ENCODE results near the gene C2CD4D. TPM values are rescaled to one million over a fixed set of nuclear protein-coding genes. Genes with fewer than 3 reads are reported as not detected.

C2CD4D gene
- total and polyA plus RNA-seq, 2 of the 13 experiments (the other 11 are each of a cell fraction or from before 2014, with no cell fraction given) = not detected

- H3K79me2 ChIP-seq (ENCODE audit: insufficient read depth, low read length) = no peaks in the 10 kb centered on the region
- ATAC-seq (no peak), DNase-seq (ENCODE audit: low spot score) (no peak), FAIRE-seq (no peak)
- no peak overlapping the region for H3K9ac ChIP-seq (ENCODE audit: insufficient read depth, low read depth, low read length)
- no peak overlapping the region for H2AFZ ChIP-seq (ENCODE audit: low read length)
- H3K4me3 ChIP-seq (replicated peaks in 1 of 3; ENCODE audit: insufficient read depth in 1 of 3, low read depth in 2 of 3, low read length in 3 of 3) = no peak overlapping the region
- H3K4me1 ChIP-seq (ENCODE audit: insufficient read depth, low read length) = peaks cover 5% of the 10 kb centered on the region
- intact Hi-C loops (cut with micrococcal nuclease; ENCODE audit: unreplicated experiment) (no loop called here), in situ Hi-C loops (cut with HindIII; ENCODE audit: extremely low pct_ligation_motif_present, low pct_unique_long_range_greater_than_20kb) (no loop called here)
- ChIA-PET POLR2A (no interaction called here), CTCF (ENCODE audit: low intra/inter-chr PET ratio, low total read pairs) (no interaction called here)
- no peak overlapping the region for H3K27ac ChIP-seq (ENCODE audit: extremely low read length, insufficient read depth, low read length)
- H3K9me3 ChIP-seq (ENCODE audit: low read length) = no peaks in the 10 kb centered on the region
- no TSS peak for BruUV-seq (replicated peaks)
- no peaks in the 10 kb centered on the region for H4K20me1 ChIP-seq (ENCODE audit: insufficient read depth, low read length)
- no peaks in the 10 kb centered on the region for H3K27me3 ChIP-seq (ENCODE audit: control insufficient read depth in 1 of 2, insufficient read depth in 2 of 2, low read length in 2 of 2)
- H3K4me2 ChIP-seq (ENCODE audit: low read depth, low read length) = no peak overlapping the region
- 89% methylated on average over 9 of the region's 9 CpGs for WGBS (ENCODE audit: low lambda C conversion rate)
- no peak for TF ChIP-seq TGIF2 (CRISPR knock-in tag; IDR thresholded peaks at IDR 0.05)
- TF ChIP-seq BCL3 (CRISPR knock-in tag; IDR thresholded peaks at IDR 0.05) = no peak
- TF ChIP-seq SNAPC4 (CRISPR knock-in tag; IDR thresholded peaks at IDR 0.05) = no peak
- no peak for TF ChIP-seq CCDC6 (CRISPR knock-in tag; IDR thresholded peaks at IDR 0.05)
- peak; percentile 23; the same call in 1 of the 2 replicates for TF ChIP-seq MNT (IDR thresholded peaks at IDR 0.05)
- H3K36me3 ChIP-seq (replicated peaks in 1 of 2; ENCODE audit: control insufficient read depth in 1 of 2, insufficient read depth in 2 of 2, low read length in 2 of 2) = no peaks in the 10 kb centered on the region
These were observed 14.4 kb downstream of the C2CD4D start for GRCh38 chr1:151825204-151825603.

Measured in HepG2 (cell line).